ENCODE data around the gene CNTN5.

Gene CNTN5

DNA sequence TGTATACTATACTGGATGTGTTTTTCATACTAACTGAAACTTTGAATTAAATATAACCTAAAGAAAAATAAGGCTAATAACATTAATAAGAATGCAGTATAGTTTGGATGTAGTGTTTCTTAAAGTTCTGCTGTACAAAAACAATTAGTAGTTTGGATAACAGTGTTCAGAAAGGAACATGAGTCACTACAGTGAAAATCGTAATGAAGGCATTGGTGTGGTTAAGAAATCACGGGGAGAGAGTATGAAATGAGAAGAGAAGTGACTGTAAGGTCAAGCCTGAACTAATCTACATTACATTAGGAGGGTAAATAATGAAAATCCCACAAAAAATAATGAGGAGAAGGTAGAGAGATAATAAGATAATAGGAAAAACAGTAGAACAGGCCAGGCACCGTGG is 939.8 kb downstream of the CNTN5 start:
- DNase-seq, result no peak
- no peak overlapping the region for H3K4me3 ChIP-seq (ENCODE audit: low read depth, low read length)
- no peaks in the 10 kb centered on the region for H3K27me3 ChIP-seq (replicated peaks)
- in situ Hi-C loops (cut with HindIII; ENCODE audit: low pct_ligation_motif_present, low sequenced_read_pairs), result no loop called here
- no peak overlapping the region for H3K27ac ChIP-seq
- no peaks in the 10 kb centered on the region for H3K36me3 ChIP-seq (replicated peaks)
- TF ChIP-seq, protein P1, sequence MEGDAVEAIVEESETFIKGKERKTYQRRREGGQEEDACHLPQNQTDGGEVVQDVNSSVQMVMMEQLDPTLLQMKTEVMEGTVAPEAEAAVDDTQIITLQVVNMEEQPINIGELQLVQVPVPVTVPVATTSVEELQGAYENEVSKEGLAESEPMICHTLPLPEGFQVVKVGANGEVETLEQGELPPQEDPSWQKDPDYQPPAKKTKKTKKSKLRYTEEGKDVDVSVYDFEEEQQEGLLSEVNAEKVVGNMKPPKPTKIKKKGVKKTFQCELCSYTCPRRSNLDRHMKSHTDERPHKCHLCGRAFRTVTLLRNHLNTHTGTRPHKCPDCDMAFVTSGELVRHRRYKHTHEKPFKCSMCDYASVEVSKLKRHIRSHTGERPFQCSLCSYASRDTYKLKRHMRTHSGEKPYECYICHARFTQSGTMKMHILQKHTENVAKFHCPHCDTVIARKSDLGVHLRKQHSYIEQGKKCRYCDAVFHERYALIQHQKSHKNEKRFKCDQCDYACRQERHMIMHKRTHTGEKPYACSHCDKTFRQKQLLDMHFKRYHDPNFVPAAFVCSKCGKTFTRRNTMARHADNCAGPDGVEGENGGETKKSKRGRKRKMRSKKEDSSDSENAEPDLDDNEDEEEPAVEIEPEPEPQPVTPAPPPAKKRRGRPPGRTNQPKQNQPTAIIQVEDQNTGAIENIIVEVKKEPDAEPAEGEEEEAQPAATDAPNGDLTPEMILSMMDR (IDR thresholded peaks at IDR 0.05; ENCODE audit: low read depth, low read length, missing control alignments), result no peak

DNA sequence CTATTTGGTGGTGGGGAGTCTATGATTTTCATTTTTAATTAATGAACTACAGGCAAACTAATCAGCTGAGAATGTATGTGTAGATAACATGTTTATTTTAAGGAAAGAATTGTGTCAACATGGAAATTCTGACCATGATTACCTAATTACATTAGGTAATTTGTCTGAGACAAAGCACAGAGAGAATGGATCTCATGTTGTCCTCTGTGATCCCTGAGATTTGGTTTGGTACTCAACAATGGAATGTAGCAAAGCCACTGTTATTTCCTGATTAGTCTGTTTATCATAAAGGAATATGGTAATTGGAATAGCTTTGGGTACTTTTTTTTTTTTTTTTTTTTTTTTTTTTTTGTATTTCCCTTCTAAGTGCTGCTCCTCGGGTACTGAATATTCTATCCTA is 947.6 kb downstream of the CNTN5 start:
- in situ Hi-C loops (cut with HindIII; ENCODE audit: low pct_ligation_motif_present, low sequenced_read_pairs), result no loop called here
- Histone ChIP-seq H3K4me3 (ENCODE audit: low read depth, low read length) (no peak overlapping the region), H3K27me3 (replicated peaks) (no peaks in the 10 kb centered on the region), H3K27ac (no peak overlapping the region), H3K36me3 (replicated peaks) (no peaks in the 10 kb centered on the region)
- TF ChIP-seq, protein P1 (IDR thresholded peaks at IDR 0.05; ENCODE audit: low read depth, low read length, missing control alignments), result no peak
- DNase-seq, result no peak

DNA sequence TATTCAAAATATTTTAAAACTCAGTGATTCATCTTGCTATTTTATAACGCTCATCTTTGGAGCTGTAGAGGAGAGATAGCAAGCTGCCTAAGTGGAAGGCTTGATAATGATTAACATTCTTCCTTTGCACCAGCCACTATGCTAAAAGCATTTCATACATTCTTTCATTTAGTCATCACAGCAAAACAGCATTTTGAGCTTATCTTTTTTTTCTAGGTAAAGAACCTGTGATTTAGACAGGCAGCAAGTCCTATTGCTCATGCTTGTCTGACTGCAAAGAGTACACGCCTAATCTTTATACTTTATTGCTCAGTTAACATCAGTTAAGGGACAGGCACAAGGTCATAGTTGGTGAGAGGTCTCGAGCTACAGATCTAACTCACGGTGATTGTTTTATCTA is 953.2 kb downstream of the CNTN5 start:
- DNase-seq, result no peak
- Histone ChIP-seq H3K36me3 (replicated peaks) (no peaks in the 10 kb centered on the region), H3K27me3 (replicated peaks) (no peaks in the 10 kb centered on the region), H3K27ac (no peak overlapping the region), H3K4me3 (ENCODE audit: low read depth, low read length) (no peak overlapping the region)
- TF ChIP-seq, protein P1 (IDR thresholded peaks at IDR 0.05; ENCODE audit: low read depth, low read length, missing control alignments), result no peak
- in situ Hi-C loops (cut with HindIII; ENCODE audit: low pct_ligation_motif_present, low sequenced_read_pairs), result no loop called here

DNA sequence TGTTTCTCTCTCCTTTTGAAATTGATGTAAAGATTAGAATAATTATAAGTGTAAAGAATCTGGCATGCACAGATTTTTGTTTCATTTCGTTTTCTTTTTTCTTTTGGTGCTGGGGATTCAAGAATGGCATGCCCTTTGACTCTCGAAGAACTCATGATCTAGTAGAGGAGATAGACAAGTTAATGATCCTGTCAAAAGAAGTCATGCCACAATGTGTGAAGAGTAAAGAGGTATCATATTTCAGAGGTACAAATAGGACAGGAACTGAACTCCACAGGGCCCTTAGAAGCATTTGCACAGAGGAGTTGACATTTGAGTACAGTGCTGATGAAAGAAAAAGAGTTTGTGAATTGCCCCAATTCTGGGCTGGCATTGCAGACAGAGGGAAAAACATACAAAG is 958.3 kb downstream of the CNTN5 start:
- no peak for DNase-seq
- Histone ChIP-seq H3K36me3 (replicated peaks) (no peaks in the 10 kb centered on the region), H3K27me3 (replicated peaks) (no peaks in the 10 kb centered on the region), H3K27ac (no peak overlapping the region), H3K4me3 (ENCODE audit: low read depth, low read length) (no peak overlapping the region)
- in situ Hi-C loops (cut with HindIII; ENCODE audit: low pct_ligation_motif_present, low sequenced_read_pairs), result no loop called here
- TF ChIP-seq, protein P1 (IDR thresholded peaks at IDR 0.05; ENCODE audit: low read depth, low read length, missing control alignments), result no peak

DNA sequence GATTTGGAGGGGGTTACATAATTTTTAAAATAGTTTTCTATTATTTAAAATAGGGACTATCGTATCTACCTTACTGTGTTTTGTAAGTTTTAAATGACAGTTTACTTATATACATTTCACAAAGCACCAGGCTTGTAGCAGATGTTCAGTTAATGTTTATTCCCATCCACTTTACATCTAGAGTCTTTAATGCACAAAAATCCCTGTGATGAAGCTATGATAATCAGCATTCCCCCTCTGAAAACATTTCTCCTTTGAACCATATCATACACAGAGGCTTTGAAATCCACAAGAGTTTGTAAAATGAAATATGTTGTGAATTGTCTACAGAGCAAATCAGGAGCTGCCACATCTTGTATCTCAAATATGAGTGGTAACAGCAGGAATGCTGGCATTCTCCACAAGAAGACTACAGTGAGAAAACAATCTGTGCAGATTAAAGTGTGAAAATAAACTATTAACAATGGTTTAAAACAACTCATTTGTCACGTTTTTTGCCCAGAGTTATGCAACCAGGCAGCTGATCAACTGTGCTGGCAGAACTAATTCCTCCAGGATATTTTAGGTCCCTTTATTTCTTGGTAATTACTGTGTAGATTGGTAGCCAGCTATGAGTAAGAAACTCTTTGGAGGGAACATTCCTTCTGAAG is 967.2 kb downstream of the CNTN5 start:
- in situ Hi-C loops (cut with HindIII; ENCODE audit: low pct_ligation_motif_present, low sequenced_read_pairs), result no loop called here
- H3K4me3 ChIP-seq (ENCODE audit: low read depth, low read length), result no peak overlapping the region
- H3K36me3 ChIP-seq (replicated peaks), result no peaks in the 10 kb centered on the region
- DNase-seq, result peak; percentile 16
- TF ChIP-seq, protein P1 (IDR thresholded peaks at IDR 0.05; ENCODE audit: low read depth, low read length, missing control alignments), result no peak
- H3K27me3 ChIP-seq (replicated peaks), result no peaks in the 10 kb centered on the region
- no peak overlapping the region for H3K27ac ChIP-seq

DNA sequence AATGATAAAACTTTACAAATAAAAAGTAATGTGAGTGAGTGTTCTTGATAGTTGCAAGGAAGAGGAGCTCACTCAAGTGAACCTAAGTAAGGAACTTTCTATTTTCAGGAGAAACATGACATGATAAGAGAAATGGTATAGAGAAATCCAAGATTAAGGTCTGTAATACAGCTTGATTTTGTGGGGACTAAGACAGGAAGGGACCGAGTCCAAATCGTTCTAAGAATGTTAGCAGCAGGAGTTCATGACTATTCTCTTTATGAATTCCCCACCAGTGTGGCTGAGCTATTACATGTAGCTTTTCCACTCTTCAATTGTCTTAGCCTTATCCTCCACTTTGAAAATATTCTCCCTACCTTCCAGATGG is 967.7 kb downstream of the CNTN5 start:
- no peak overlapping the region for H3K27ac ChIP-seq
- TF ChIP-seq, protein P1 (IDR thresholded peaks at IDR 0.05; ENCODE audit: low read depth, low read length, missing control alignments), result no peak
- H3K4me3 ChIP-seq (ENCODE audit: low read depth, low read length), result no peak overlapping the region
- no peaks in the 10 kb centered on the region for H3K27me3 ChIP-seq (replicated peaks)
- in situ Hi-C loops (cut with HindIII; ENCODE audit: low pct_ligation_motif_present, low sequenced_read_pairs), result no loop called here
- no peak for DNase-seq
- H3K36me3 ChIP-seq (replicated peaks), result no peaks in the 10 kb centered on the region
